Transverse colon (tissue), 3 donors: ENCODE results near the gene KRTAP10-1.

Experiments
- CTCF ChIP-seq, 5 experiments: fragments of 200-600 bp in 3 of 5; fragments of 450-650 bp in 2 of 5; sonication (generic) in 3 of 5; IDR thresholded peaks; 1 replicate in 2 of 5; 2 replicates in 3 of 5; pipeline ENCODE4 v1.5.1; 2016 to 2017; ENCODE audit warnings: antibody characterized with exemption in 5 of 5, inconsistent platforms in 3 of 5, mild to moderate bottlenecking in 2 of 5, moderate library complexity in 1 of 5
- POLR2A ChIP-seq: fragments of 450-650 bp; IDR thresholded peaks from one replicate; pipeline ENCODE4 v1.6.1; 2016; ENCODE audit warnings: antibody characterized with exemption, mild to moderate bottlenecking, moderate library complexity

GRCh38 chr21:44557491-44558328, 17.7 kb upstream of the KRTAP10-1 start:
- TF ChIP-seq POLR2A (no peak), CTCF (IDR thresholded peaks at IDR 0.05) (no peak)
